Tibial nerve (tissue), 4 donors: Measurements from ENCODE around the gene CSRP3. TPM values are rescaled to one million over a fixed set of nuclear protein-coding genes. Genes with fewer than 3 reads are reported as not detected.
"Not testable (repeated sequence)": the region's sequence is repeated elsewhere in the genome, so short reads cannot be mapped to it uniquely, and the experiment has no call there.

Source experiments
- DNase-seq, 2 donors: peaks; one replicate each; pipeline ENCODE4 v3.0.0-alpha.2; 2019; ENCODE audit warnings: low spot score in 2 of 2
- H3K27ac ChIP-seq, 4 donors: fragments of 200-600 bp; sonication (generic) in 3 of 4; one replicate each; pipeline ENCODE4 v1.5.1; 2017 to 2019; ENCODE audit warnings: mild to moderate bottlenecking in 1 of 4
- H3K27me3 ChIP-seq, 2 donors: fragments of 200-600 bp; sonication (generic) in 1 of 2; one replicate each; pipeline versions ENCODE4 v1.5.1 to v1.6.0; 2017 to 2019
- H3K36me3 ChIP-seq, 3 donors: fragments of 200-600 bp; sonication (generic); one replicate each; pipeline ENCODE4 v1.5.1; 2018 to 2019
- H3K4me1 ChIP-seq, 4 donors: fragments of 200-600 bp; sonication (generic) in 3 of 4; one replicate each; pipeline ENCODE4 v1.5.1; 2017 to 2019
- H3K4me3 ChIP-seq, 4 donors: fragments of 200-600 bp; sonication (generic) in 3 of 4; one replicate each; pipeline ENCODE4 v1.5.1; 2017 to 2019; ENCODE audit warnings: mild to moderate bottlenecking in 1 of 4, moderate library complexity in 1 of 4
- H3K9me3 ChIP-seq, 4 donors: fragments of 200-600 bp; sonication (generic) in 3 of 4; one replicate each; pipeline ENCODE4 v1.5.1; 2017 to 2019
- EP300 ChIP-seq, 2 donors: sonication (generic); formaldehyde crosslinking; IDR thresholded peaks; one replicate each; pipeline ENCODE4 v1.6.1; 2017; ENCODE audit warnings: antibody characterized with exemption in 2 of 2, mild to moderate bottlenecking in 1 of 2
- POLR2A ChIP-seq, 2 donors: fragments of 450-650 bp; IDR thresholded peaks; one replicate each; pipeline ENCODE4 v1.6.1; 2017; ENCODE audit warnings: antibody characterized with exemption in 2 of 2, mild to moderate bottlenecking in 2 of 2, moderate library complexity in 2 of 2
- WGBS, 2 donors: methylation state at CpG; one replicate each; pipeline ENCODE4 v1.1.5; 2018; 5-methylcytosine and 5-hydroxymethylcytosine counted together
- total RNA-seq, 4 donors: library from RNA; depleted of rRNA; stranded (reverse); fragments of >200 nt; gene quantifications; one replicate each; pipeline ENCODE4 v1.1.0, GENCODE V29; 2016
- TF ChIP-seq, protein P1 (sequence below), 5 experiments: fragments of 200-600 bp in 3 of 5; fragments of 450-650 bp in 2 of 5; sonication (generic) in 3 of 5; IDR thresholded peaks; one replicate each; pipeline ENCODE4 v1.5.1; 2016 to 2019; ENCODE audit warnings: antibody characterized with exemption in 5 of 5, mild to moderate bottlenecking in 3 of 5, moderate library complexity in 2 of 5

The CSRP3 gene
- total RNA-seq, 4 donors from 2014 or later: not detected

DNA sequence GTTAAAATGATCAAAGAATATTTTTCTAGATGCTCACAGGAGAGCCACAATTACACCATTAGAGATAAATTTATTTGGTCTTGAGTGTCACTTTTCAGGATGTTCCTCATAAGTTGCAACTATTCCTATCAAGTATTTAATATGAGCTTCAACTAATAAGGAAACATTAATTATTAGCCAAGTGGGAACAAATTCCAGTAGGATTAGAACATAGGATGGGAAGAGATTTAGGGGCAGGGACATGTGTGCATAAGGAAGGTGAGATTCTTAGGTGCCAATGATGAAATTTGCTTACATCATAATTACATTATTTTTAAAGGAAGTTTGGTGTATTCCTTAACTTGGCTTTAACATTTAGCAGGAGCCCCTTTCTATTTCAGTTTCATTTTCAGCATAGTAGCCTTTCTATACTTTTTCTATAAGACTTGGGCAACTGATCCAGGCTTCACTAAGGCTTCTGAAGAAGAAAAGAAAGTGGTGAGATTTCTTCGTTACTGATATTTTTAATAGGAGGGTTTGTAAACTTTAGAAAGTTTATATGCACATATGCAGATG is 38.8 kb downstream of the CSRP3 start:
- H3K4me3 ChIP-seq: no peak overlapping the region
- TF ChIP-seq EP300 (IDR thresholded peaks at IDR 0.05) (no peak), POLR2A (IDR thresholded peaks at IDR 0.05) (no peak)
- TF ChIP-seq, protein P1, sequence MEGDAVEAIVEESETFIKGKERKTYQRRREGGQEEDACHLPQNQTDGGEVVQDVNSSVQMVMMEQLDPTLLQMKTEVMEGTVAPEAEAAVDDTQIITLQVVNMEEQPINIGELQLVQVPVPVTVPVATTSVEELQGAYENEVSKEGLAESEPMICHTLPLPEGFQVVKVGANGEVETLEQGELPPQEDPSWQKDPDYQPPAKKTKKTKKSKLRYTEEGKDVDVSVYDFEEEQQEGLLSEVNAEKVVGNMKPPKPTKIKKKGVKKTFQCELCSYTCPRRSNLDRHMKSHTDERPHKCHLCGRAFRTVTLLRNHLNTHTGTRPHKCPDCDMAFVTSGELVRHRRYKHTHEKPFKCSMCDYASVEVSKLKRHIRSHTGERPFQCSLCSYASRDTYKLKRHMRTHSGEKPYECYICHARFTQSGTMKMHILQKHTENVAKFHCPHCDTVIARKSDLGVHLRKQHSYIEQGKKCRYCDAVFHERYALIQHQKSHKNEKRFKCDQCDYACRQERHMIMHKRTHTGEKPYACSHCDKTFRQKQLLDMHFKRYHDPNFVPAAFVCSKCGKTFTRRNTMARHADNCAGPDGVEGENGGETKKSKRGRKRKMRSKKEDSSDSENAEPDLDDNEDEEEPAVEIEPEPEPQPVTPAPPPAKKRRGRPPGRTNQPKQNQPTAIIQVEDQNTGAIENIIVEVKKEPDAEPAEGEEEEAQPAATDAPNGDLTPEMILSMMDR (IDR thresholded peaks at IDR 0.05): no peak
- no peaks in the 10 kb centered on the region for H3K9me3 ChIP-seq
- 94 to 95% methylated on average over 1 of the region's 1 CpG for WGBS, 2 donors
- no peak overlapping the region for H3K27ac ChIP-seq
- DNase-seq: no peak
- no peaks in the 10 kb centered on the region for H3K27me3 ChIP-seq
- H3K36me3 ChIP-seq: peaks cover 0 to 5% (median 0%) of the 10 kb centered on the region in 3 donors
- no peaks in the 10 kb centered on the region for H3K4me1 ChIP-seq

DNA sequence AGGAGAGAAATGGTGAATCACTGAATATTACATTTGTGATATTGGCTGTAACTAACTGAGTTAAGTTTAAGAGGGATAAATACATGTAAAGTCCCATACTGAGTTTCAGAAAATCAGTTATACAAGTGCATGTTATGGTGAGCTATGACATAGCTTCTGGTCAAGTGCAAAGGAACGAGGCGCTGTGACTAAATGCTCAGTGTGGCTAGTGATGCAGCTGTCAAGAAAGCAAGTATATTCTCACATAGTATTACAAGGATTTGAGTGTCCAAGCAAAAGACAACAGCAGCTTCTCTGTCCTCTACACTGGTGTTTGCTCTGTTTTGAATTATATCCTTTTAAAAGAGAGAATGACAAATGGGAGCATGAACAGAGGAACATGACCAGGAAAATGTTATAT is 40.1 kb downstream of the CSRP3 start:
- DNase-seq: no peak
- 86 to 92% methylated on average over 2 of the region's 2 CpGs for WGBS, 2 donors
- no peaks in the 10 kb centered on the region for H3K4me1 ChIP-seq
- H3K4me3 ChIP-seq: no peak overlapping the region
- H3K27me3 ChIP-seq: no peaks in the 10 kb centered on the region
- peaks cover 0 to 5% (median 4%) of the 10 kb centered on the region in 3 donors for H3K36me3 ChIP-seq
- TF ChIP-seq EP300 (IDR thresholded peaks at IDR 0.05): no peak
- no peak for TF ChIP-seq POLR2A (IDR thresholded peaks at IDR 0.05)
- TF ChIP-seq, protein P1 (IDR thresholded peaks at IDR 0.05): no peak
- no peak overlapping the region for H3K27ac ChIP-seq
- no peaks in the 10 kb centered on the region for H3K9me3 ChIP-seq

DNA sequence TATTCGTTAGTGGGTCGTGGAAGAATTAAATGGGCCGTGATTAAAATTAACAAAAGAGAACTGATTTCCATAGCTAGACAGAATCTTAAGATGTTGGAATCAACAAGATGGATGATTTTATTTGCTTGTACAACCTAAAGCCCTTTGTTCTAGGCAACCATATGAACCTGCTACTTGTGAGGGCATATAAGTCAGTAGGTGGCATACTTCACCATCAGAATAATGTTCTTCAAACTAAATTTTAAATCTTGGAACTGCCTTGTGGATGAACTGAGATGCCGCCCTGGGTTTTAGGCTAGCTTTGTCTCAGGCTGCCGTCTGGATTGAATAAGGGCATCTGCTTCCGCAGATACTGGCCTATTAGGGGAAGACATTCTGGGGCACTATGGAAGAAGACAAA is 40.9 kb downstream of the CSRP3 start:
- no peaks in the 10 kb centered on the region for H3K4me1 ChIP-seq
- no peak for TF ChIP-seq EP300 (IDR thresholded peaks at IDR 0.05)
- TF ChIP-seq POLR2A (IDR thresholded peaks at IDR 0.05): no peak
- TF ChIP-seq, protein P1 (IDR thresholded peaks at IDR 0.05): no peak
- 88 to 90% methylated on average over 6 of the region's 6 CpGs for WGBS, 2 donors
- H3K4me3 ChIP-seq: no peak overlapping the region
- no peaks in the 10 kb centered on the region for H3K27me3 ChIP-seq
- no peak overlapping the region for H3K27ac ChIP-seq
- DNase-seq: no peak
- peaks cover 0 to 7% (median 5%) of the 10 kb centered on the region in 3 donors for H3K36me3 ChIP-seq
- H3K9me3 ChIP-seq: no peaks in the 10 kb centered on the region

DNA sequence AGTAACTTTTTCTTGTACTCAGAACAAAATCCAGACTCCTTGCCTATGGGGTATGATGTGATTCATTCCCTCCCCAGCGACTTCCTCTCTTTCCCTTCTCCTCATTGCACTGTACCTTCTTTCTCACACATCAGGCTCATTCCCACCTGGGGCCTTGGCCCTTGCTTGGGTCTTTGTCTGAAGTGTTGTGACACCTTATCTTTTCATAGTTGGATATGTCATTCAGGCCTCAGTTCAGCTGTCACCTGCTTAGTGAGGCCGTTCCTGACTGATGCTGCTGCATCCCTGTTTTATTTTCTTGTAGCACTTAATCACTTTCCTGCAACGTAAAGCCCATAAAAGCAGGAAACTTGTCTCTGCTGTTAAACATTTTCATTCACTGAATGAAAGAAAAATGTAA is 44.9 kb downstream of the CSRP3 start:
- DNase-seq: no peak
- H3K4me1 ChIP-seq: no peaks in the 10 kb centered on the region
- no peak overlapping the region for H3K4me3 ChIP-seq
- H3K9me3 ChIP-seq: no peaks in the 10 kb centered on the region
- 65 to 80% methylated on average over 3 of the region's 3 CpGs for WGBS, 2 donors
- TF ChIP-seq EP300 (IDR thresholded peaks at IDR 0.05) (no peak), POLR2A (IDR thresholded peaks at IDR 0.05) (no peak)
- TF ChIP-seq, protein P1 (IDR thresholded peaks at IDR 0.05): no peak
- H3K36me3 ChIP-seq: peaks cover 0 to 14% (median 0%) of the 10 kb centered on the region in 3 donors
- H3K27ac ChIP-seq: no peak overlapping the region
- no peaks in the 10 kb centered on the region for H3K27me3 ChIP-seq

DNA sequence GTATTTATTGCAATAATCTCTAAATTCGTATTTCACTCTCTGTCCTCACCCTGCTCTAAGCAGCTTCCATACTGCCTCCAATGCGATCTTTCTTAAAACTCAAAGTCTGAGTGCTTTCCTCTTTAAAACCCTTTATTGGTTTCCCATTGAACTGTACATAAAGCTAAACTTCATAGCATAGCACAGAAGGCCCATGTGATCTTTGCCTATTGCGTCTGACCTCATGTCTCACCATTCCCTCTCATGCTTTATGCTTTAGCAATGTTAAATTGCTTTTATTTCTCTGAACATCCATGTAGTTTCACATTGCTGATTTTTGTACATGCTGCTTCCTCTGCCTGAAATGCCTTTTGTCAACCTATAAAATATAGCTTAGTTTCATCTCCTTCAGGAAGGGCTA is 56.5 kb downstream of the CSRP3 start:
- H3K27ac ChIP-seq: no peak overlapping the region
- TF ChIP-seq EP300 (IDR thresholded peaks at IDR 0.05): no peak
- no peaks in the 10 kb centered on the region for H3K36me3 ChIP-seq
- 66 to 92% methylated on average over 3 of the region's 3 CpGs for WGBS, 2 donors
- H3K9me3 ChIP-seq: no peaks in the 10 kb centered on the region
- no peaks in the 10 kb centered on the region for H3K4me1 ChIP-seq
- no peaks in the 10 kb centered on the region for H3K27me3 ChIP-seq
- DNase-seq: no peak
- no peak overlapping the region for H3K4me3 ChIP-seq

DNA sequence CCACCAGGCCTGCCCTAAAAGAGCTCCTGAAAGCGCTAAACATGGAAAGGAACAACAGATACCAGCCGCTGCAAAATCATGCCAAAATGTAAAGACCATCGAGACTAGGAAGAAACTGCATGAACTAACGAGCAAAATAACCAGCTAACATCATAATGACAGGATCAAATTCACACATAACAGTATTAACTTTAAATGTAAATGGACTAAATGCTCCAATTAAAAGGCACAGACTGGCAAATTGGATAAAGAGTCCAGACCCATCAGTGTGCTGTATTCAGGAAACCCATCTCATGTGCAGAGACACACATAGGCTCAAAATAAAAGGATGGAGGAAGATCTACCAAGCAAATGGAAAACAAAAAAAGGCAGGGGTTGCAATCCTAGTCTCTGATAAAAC is 64.9 kb downstream of the CSRP3 start:
- H3K36me3 ChIP-seq, H3K4me3 ChIP-seq, H3K27me3 ChIP-seq, DNase-seq, H3K4me1 ChIP-seq, H3K9me3 ChIP-seq, H3K27ac ChIP-seq: not testable (repeated sequence)
- 95 to 99% methylated on average over 4 of the region's 4 CpGs for WGBS, 2 donors
